Tibial nerve (tissue), 4 donors: ENCODE results near the gene SHLD1. TPM values are rescaled to one million over a fixed set of nuclear protein-coding genes. Genes with fewer than 3 reads are reported as not detected.
"Not testable (repeated sequence)": the region's sequence is repeated elsewhere in the genome, so short reads cannot be mapped to it uniquely, and the experiment has no call there.

Experiments
- DNase-seq, 2 donors: peaks; one replicate each; pipeline ENCODE4 v3.0.0-alpha.2; 2019; ENCODE audit warnings: low spot score in 2 of 2
- H3K27ac ChIP-seq, 4 donors: fragments of 200-600 bp; sonication (generic) in 3 of 4; one replicate each; pipeline ENCODE4 v1.5.1; 2017 to 2019; ENCODE audit warnings: mild to moderate bottlenecking in 1 of 4
- H3K27me3 ChIP-seq, 2 donors: fragments of 200-600 bp; sonication (generic) in 1 of 2; one replicate each; pipeline versions ENCODE4 v1.5.1 to v1.6.0; 2017 to 2019
- H3K36me3 ChIP-seq, 3 donors: fragments of 200-600 bp; sonication (generic); one replicate each; pipeline ENCODE4 v1.5.1; 2018 to 2019
- H3K4me1 ChIP-seq, 4 donors: fragments of 200-600 bp; sonication (generic) in 3 of 4; one replicate each; pipeline ENCODE4 v1.5.1; 2017 to 2019
- H3K4me3 ChIP-seq, 4 donors: fragments of 200-600 bp; sonication (generic) in 3 of 4; one replicate each; pipeline ENCODE4 v1.5.1; 2017 to 2019; ENCODE audit warnings: mild to moderate bottlenecking in 1 of 4, moderate library complexity in 1 of 4
- H3K9me3 ChIP-seq, 4 donors: fragments of 200-600 bp; sonication (generic) in 3 of 4; one replicate each; pipeline ENCODE4 v1.5.1; 2017 to 2019
- EP300 ChIP-seq, 2 donors: sonication (generic); formaldehyde crosslinking; IDR thresholded peaks; one replicate each; pipeline ENCODE4 v1.6.1; 2017; ENCODE audit warnings: antibody characterized with exemption in 2 of 2, mild to moderate bottlenecking in 1 of 2
- POLR2A ChIP-seq, 2 donors: fragments of 450-650 bp; IDR thresholded peaks; one replicate each; pipeline ENCODE4 v1.6.1; 2017; ENCODE audit warnings: antibody characterized with exemption in 2 of 2, mild to moderate bottlenecking in 2 of 2, moderate library complexity in 2 of 2
- WGBS, 2 donors: methylation state at CpG; one replicate each; pipeline ENCODE4 v1.1.5; 2018; 5-methylcytosine and 5-hydroxymethylcytosine counted together
- total RNA-seq, 4 donors: library from RNA; depleted of rRNA; stranded (reverse); fragments of >200 nt; gene quantifications; one replicate each; pipeline ENCODE4 v1.1.0, GENCODE V29; 2016
- TF ChIP-seq, protein P1 (sequence below), 5 experiments: fragments of 200-600 bp in 3 of 5; fragments of 450-650 bp in 2 of 5; sonication (generic) in 3 of 5; IDR thresholded peaks; one replicate each; pipeline ENCODE4 v1.5.1; 2016 to 2019; ENCODE audit warnings: antibody characterized with exemption in 5 of 5, mild to moderate bottlenecking in 3 of 5, moderate library complexity in 2 of 5

Gene SHLD1
- total RNA-seq, 4 donors from 2014 or later, result 2.9 to 5.9 (median 4.0) TPM

DNA sequence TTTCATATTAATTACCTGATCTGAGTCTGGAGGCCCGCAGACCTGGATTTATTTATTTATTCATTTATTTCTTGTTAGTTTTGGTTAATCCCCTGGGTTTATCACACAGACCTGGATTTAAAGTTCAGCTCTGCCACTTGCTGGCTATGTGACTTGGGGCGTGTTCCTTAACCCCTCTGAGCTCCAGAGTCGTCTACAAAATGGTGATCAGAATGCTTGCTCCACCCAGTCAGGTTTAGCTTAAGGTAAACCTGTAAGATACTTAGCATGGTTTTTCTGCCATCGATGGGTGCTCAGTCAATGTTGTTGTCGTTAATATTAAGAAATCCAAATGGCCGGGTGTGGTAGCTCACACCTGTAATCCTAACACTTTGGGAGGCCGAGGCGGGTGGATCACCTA, 23.4 kb downstream of the SHLD1 start:
- DNase-seq, result no peak
- Histone ChIP-seq H3K36me3 (peaks cover 0 to 44% (median 0%) of the 10 kb centered on the region in 3 donors), H3K4me1 (peaks cover 0 to 4% (median 0%) of the 10 kb centered on the region in 4 donors), H3K27me3 (no peaks in the 10 kb centered on the region), H3K9me3 (no peaks in the 10 kb centered on the region), H3K27ac (no peak overlapping the region), H3K4me3 (no peak overlapping the region)
- TF ChIP-seq EP300 (IDR thresholded peaks at IDR 0.05) (no peak), POLR2A (IDR thresholded peaks at IDR 0.05) (no peak)
- TF ChIP-seq, protein P1, sequence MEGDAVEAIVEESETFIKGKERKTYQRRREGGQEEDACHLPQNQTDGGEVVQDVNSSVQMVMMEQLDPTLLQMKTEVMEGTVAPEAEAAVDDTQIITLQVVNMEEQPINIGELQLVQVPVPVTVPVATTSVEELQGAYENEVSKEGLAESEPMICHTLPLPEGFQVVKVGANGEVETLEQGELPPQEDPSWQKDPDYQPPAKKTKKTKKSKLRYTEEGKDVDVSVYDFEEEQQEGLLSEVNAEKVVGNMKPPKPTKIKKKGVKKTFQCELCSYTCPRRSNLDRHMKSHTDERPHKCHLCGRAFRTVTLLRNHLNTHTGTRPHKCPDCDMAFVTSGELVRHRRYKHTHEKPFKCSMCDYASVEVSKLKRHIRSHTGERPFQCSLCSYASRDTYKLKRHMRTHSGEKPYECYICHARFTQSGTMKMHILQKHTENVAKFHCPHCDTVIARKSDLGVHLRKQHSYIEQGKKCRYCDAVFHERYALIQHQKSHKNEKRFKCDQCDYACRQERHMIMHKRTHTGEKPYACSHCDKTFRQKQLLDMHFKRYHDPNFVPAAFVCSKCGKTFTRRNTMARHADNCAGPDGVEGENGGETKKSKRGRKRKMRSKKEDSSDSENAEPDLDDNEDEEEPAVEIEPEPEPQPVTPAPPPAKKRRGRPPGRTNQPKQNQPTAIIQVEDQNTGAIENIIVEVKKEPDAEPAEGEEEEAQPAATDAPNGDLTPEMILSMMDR (IDR thresholded peaks at IDR 0.05), result no peak
- WGBS, 2 donors, result 94 to 96% methylated on average over 8 of the region's 8 CpGs

DNA sequence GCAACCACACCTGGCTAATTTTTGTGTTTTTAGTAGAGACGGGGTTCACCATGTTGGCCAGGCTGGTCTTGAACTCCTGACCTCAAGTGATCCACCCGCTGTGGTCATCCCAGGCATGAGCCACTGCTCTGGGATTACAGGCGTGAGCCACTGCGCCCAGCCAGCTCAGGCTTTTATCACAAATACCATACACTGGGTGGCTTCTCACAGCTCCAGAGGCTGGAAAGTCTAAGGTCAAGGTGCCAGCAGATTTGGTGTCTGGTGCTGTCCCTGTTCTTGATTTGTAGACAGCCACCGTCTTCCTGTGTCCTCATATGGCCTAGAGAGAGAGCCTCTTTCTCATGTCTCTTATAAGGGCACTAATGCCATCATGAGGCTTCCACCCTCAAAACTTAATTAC, 25.9 kb downstream of the SHLD1 start:
- no peak for TF ChIP-seq POLR2A (IDR thresholded peaks at IDR 0.05)
- TF ChIP-seq, protein P1 (IDR thresholded peaks at IDR 0.05), result no peak
- TF ChIP-seq EP300 (IDR thresholded peaks at IDR 0.05), result no peak
- WGBS, 2 donors, result 85 to 99% methylated on average over 5 of the region's 5 CpGs
- Histone ChIP-seq H3K4me3 (no peak overlapping the region), H3K4me1 (no peaks in the 10 kb centered on the region), H3K27me3 (no peaks in the 10 kb centered on the region), H3K27ac (no peak overlapping the region), H3K9me3 (no peaks in the 10 kb centered on the region), H3K36me3 (peaks cover 0 to 44% (median 0%) of the 10 kb centered on the region in 3 donors)
- no peak for DNase-seq

DNA sequence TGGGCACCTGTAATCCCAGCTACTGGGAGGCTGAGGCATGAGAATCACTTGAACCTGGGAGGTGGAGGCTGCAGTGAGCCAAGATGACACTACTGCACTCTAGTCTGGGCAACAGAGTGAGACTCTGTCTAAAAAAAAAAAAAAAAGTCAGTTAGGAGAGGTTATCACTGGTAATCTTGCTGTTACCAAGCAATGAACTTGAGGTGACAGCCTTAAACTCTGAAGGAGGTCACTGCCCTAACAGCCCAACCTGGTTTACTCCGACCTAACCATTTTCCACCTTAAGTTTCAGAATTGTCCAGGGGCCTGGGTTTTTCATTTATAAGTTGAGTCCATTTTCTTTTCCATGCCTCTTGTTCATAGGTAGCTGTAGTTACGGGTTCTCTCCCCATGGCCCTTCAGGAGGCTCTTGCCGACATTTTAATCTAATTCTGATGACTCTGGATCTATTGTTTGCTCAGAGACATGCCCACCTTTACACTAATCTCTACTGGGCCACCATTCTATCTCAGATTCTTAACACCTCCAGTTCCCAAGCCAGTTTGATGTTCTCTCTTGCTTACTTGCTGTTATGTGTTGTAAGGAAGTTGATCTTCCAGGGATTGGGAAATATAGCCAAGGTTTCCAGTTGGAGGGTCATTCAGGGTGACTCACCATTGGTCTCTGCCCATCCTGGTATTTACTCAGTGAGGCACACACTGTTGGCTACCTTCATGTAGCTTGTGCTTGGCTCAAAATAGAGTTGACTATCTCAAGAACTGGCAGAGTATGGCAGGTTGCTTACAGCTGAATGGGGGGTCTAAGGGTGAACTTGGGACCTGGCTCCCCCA, 29.1 kb downstream of the SHLD1 start:
- peaks cover 0 to 9% (median 0%) of the 10 kb centered on the region in 4 donors for H3K4me1 ChIP-seq
- H3K36me3 ChIP-seq, result peaks cover 0 to 27% (median 0%) of the 10 kb centered on the region in 3 donors
- H3K9me3 ChIP-seq, result no peaks in the 10 kb centered on the region
- WGBS, 2 donors, result 74 to 77% methylated on average over 3 of the region's 3 CpGs
- TF ChIP-seq, protein P1 (IDR thresholded peaks at IDR 0.05), result no peak
- peak in 1 of 2 donors; percentile 33 for TF ChIP-seq EP300 (IDR thresholded peaks at IDR 0.05)
- no peak overlapping the region for H3K27ac ChIP-seq
- peak in 1 of 2 donors; percentile 23 for DNase-seq
- H3K27me3 ChIP-seq, result no peaks in the 10 kb centered on the region
- no peak overlapping the region for H3K4me3 ChIP-seq

DNA sequence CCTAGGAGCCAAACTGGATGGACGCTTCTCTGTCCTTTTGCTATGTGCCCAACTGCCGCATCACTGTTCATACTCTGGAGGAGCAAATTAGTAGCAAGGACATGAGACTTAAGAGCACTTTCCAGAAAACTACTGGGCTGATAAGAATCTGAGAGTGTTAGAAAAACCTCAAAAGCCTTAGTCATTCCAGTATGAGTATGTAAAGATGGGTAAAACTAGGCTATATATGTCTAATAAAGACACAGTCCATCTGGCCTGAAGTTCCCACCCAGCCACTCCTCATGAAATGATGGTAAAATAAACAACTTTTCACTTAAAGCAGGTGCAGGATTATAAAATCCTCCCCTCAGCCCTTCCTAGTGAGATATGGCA, 30.6 kb downstream of the SHLD1 start:
- no peak overlapping the region for H3K4me3 ChIP-seq
- H3K27me3 ChIP-seq, result no peaks in the 10 kb centered on the region
- no peaks in the 10 kb centered on the region for H3K9me3 ChIP-seq
- 94 to 98% methylated on average over 2 of the region's 2 CpGs for WGBS, 2 donors
- TF ChIP-seq POLR2A (IDR thresholded peaks at IDR 0.05) (no peak), EP300 (IDR thresholded peaks at IDR 0.05) (no peak)
- TF ChIP-seq, protein P1 (IDR thresholded peaks at IDR 0.05), result no peak
- peaks cover 0 to 13% (median 0%) of the 10 kb centered on the region in 3 donors for H3K36me3 ChIP-seq
- H3K27ac ChIP-seq, result no peak overlapping the region
- no peak for DNase-seq
- H3K4me1 ChIP-seq, result peaks cover 0 to 9% (median 0%) of the 10 kb centered on the region in 4 donors

DNA sequence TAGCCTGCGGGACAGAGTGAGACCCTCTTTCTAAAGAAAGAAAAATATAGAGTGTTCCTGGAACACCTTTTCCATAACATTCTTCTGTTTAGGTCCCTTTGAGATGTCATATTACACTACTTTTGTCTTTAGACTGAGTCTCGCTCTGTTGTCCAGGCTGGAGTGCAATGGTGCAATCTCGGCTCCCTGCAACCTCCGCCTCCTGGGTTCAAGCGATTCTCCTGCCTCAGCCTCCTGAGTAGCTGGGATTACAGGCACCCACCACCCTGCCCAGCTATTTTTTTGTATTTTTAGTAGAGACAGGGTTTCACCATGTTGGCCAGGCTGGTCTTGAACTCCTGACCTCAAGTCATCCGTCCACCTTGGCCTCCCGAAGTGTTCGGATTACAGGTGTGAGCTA, 31.2 kb downstream of the SHLD1 start:
- H3K4me3 ChIP-seq, H3K4me1 ChIP-seq, H3K9me3 ChIP-seq, H3K27ac ChIP-seq, H3K27me3 ChIP-seq, DNase-seq, H3K36me3 ChIP-seq: not testable (repeated sequence)
- 84 to 89% methylated on average over 8 of the region's 8 CpGs for WGBS, 2 donors
